ENCODE results near the gene SORD. TPM values are rescaled to one million over a fixed set of nuclear protein-coding genes. Genes with fewer than 3 reads are reported as not detected.
"Not testable (repeated sequence)": the region's sequence is repeated elsewhere in the genome, so short reads cannot be mapped to it uniquely, and the experiment has no call there.

Gene SORD
- total RNA-seq, 1 donor from 2014 or later: 9.4 TPM

DNA sequence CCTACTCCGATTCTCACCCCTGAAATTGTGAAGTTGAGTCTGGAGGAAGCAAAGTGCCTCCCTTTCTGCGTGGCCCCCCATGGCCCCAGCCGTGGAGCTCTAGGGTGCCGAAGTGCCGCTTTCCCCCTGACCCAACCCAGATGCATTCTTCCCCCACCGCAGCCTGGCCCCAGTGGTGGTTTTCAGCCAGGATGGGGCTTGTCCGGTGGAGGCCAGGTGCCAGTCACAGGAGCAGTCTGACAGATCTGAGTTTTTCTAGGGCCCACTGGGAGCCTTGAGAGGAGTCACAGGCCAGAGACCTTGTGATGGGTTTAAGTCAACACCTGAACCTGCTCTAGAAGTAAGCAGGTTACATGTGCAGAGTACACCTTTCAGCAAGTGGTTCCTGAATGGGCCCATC, 39.3 kb downstream of the SORD start:
- DNase-seq (ENCODE audit: low spot score): not testable (repeated sequence)

GRCh38 chr15:45064386-45064785, 41.4 kb downstream of the SORD start:
- DNase-seq (ENCODE audit: low spot score): no peak

DNA sequence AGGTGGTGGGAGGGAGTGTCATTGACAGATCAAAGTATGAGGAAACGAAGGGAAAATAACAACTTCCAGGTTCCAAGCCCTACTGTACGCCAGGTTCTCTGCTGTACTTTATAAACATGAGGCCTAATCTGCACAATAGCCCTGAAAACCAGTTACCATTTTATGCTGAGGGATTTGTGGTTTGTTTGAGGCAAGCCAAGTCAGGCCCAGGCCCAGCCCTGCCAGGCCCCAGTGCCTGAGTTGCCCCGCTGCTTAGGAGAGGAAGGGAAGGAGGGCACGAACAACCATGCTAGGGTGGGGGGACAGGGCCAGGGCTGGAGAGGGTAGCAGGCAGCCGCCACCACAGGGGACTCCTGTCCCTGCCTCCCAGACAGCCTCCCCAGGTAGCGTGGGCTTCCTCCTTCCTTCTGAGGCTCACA, 47.0 kb downstream of the SORD start:
- DNase-seq (ENCODE audit: low spot score): not testable (repeated sequence)

GRCh38 chr15:45073602-45074001, 50.6 kb downstream of the SORD start:
- not testable (repeated sequence) for DNase-seq (ENCODE audit: low spot score)

GRCh38 chr15:45075440-45076320, 52.7 kb downstream of the SORD start:
- DNase-seq (ENCODE audit: low spot score): not testable (repeated sequence)

- DNase-seq (ENCODE audit: low spot score): not testable (repeated sequence)
Observed at GRCh38 chr15:45077391-45077790, 54.4 kb downstream of the SORD start.

GRCh38 chr15:45079201-45079600, 56.2 kb downstream of the SORD start:
- DNase-seq (ENCODE audit: low spot score): not testable (repeated sequence)

DNA sequence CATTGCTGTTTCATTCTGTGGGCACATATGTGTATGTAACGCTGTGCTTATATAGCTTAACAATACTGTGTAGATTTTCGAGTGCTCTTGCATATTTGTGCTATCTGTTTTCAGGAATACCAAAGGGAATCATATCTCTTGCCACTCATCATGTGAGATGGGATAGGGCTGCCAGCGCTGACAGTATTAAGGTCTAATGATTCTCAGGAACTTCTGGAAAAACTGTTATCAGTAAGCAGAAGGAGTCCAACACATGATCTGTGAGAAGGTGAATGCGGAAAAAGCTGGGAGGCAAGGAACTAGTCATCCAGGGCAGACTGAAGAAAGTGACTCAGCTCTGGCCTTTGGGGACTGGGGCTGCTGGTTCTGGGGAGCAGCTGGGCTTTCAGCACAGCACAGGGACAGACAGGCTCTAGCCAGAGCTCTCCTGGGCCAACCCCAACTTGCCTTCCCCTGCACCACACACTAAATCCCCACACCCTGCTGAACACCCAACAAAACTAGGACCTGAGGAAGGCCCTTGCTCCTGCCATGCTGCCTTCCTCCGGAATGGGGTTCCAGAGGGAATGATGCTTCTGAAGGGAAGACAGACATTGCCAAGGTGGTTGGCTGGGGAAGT, 56.7 kb downstream of the SORD start:
- DNase-seq (ENCODE audit: low spot score): peak; percentile 52

- DNase-seq (ENCODE audit: low spot score): not testable (repeated sequence)
Observed at GRCh38 chr15:45080593-45080992, 57.6 kb downstream of the SORD start.

DNA sequence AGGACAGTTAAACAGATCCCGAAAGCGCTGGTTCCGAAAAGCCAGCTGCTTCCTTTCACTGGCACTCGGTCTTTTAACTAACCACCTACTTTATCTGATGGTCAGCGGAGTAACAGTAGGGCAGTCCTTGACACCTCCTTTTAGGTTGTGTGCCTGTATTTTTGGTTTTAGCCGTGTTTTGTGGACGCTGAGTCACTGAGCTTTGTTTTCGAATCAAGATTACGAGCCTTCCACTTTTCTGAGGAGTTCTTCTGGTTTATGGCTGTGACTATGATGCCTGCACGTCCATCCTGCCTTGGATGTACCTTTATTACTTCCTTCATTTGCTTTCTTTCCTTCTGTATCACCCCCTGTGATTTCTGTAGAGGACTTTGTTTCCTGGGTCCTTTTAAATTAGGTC, 59.4 kb downstream of the SORD start:
- DNase-seq (ENCODE audit: low spot score): not testable (repeated sequence)

DNA sequence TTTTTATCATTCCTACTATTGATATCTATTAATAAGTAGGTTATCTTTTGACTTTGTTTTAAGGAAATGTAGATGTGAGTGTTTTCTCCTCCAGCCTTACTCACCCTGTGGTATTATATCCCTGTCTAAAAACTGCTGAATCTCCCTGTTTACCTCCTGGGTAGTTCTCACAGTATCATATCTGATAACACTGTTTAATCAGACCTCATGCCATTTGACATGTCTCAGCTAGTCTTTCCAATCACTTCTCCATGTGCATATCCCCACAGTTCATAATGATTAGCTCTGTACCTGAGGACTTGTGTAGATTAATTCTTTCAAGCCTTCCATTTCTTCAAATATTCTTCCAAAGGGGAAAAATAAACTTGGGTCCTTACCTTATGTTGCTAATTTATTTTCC, 60.2 kb downstream of the SORD start:
- DNase-seq (ENCODE audit: low spot score): no peak

DNA sequence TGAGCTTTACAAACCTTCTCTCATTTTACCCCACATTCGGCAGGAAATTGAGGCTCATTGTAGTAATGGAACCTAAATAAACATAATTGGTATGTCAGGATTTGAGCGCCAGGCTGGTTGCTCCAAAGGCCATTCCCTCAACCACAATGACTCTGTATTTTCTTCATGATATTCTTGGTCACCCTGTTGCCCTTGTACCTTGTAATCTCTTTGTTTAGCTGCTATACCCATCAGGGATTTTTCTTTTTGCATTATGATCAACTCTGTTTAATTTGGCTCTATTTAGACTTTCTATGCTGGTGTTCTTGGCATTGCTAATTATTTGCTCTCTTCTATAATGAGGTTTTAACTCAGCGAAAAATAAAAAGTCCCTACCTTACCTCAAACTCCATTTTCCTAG, 61.2 kb downstream of the SORD start:
- DNase-seq (ENCODE audit: low spot score): no peak

DNA sequence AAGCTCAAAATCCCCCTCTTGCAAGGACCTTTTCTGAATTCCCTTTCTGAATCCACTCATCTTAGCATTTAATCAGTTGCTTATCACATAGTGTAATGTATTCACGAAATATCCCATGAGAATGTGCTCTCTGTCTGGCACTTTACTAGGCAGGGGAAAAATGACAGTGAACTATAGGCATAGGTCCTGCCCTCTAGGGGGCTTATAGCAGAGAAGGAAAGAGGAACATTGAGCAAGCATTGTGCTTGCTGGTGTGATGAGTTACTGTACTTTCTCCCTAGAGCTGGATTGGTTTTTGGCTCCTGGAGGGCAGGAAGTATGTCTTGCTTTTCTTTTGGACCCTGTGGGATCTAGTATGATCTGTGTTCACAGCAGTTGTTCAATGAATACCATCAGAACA, 64.5 kb downstream of the SORD start:
- peak; percentile 34 for DNase-seq (ENCODE audit: low spot score)

- peak; percentile 85 for DNase-seq (ENCODE audit: low spot score)
Observed at GRCh38 chr15:45088801-45089711, 66.1 kb downstream of the SORD start.

GRCh38 chr15:45089712-45090373, 66.8 kb downstream of the SORD start:
- DNase-seq (ENCODE audit: low spot score): peak; percentile 94

GRCh38 chr15:45091161-45091560, 68.2 kb downstream of the SORD start:
- peak; percentile 72 for DNase-seq (ENCODE audit: low spot score)

- no peak for DNase-seq (ENCODE audit: low spot score)
Observed at GRCh38 chr15:45091576-45091975, 68.6 kb downstream of the SORD start.

DNA sequence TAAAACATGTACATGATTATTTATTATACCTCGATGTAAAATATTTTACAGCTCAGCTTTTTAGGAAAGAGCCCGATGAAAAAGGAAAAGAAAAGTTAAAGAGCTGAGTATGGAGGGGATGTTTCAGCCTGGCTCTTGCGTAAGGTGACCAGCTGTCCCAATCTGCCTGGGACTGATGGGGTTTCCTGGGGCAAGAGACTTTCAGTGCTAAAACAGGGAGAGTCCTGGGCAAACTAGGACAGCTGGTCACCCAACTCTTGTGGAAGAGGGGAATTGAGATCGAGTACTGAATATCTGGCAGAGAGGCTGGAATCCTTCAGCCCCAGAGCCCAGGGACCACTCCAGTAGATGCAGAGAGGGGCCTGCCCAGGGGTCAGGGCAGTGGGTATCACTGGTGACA, 70.0 kb downstream of the SORD start:
- DNase-seq (ENCODE audit: low spot score): no peak

- no peak for DNase-seq (ENCODE audit: low spot score)
Observed at GRCh38 chr15:45093622-45094357, 70.8 kb downstream of the SORD start.

DNA sequence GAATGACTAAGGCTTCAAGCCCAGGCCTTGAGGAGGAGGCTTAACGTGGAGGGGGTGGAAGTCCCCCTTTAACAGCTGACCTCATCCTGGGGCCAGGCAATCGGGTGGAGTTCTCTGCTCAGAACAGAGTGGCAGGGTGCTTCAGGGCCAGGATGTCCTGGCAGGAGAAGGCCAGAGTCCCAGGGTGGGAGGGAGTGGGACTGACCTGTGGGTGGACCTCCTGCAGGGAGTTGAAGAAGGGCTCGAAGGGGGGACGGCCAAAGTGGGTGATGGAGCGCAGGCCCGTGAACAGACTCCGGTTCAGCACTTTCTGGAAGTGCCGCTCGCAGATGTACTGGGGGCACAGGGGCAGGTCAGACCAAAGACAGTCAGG, 71.3 kb downstream of the SORD start:
- peak; percentile 64 for DNase-seq (ENCODE audit: low spot score)

GRCh38 chr15:45095661-45096060, 72.7 kb downstream of the SORD start:
- DNase-seq (ENCODE audit: low spot score): no peak
